ENCODE measurements around the gene S1PR2.

S1PR2 gene

GRCh38 chr19:10252707-10253106 lies 21.6 kb upstream of the S1PR2 start:
- DNase-seq (ENCODE audit: low spot score), result peak; percentile 25

- DNase-seq (ENCODE audit: low spot score), result peak; percentile 99
These were observed 20.9 kb upstream of the S1PR2 start, which contains the start of gene MRPL4 for GRCh38 chr19:10251792-10252694. TSS of gene MRPL4 (plus strand) at chr19:10252214. CDS start at chr19:10252254, 40 bp downstream.

- peak; percentile 66 for DNase-seq (ENCODE audit: low spot score)
These were observed 15.4 kb upstream of the S1PR2 start for GRCh38 chr19:10246511-10246910.

- DNase-seq (ENCODE audit: low spot score), result peak; percentile 82
These were observed 14.2 kb upstream of the S1PR2 start for GRCh38 chr19:10245189-10245939.

GRCh38 chr19:10243606-10244005 lies 12.5 kb upstream of the S1PR2 start:
- no peak for DNase-seq (ENCODE audit: low spot score)

GRCh38 chr19:10241826-10242449 lies 10.8 kb upstream of the S1PR2 start:
- DNase-seq (ENCODE audit: low spot score), result peak; percentile 67

GRCh38 chr19:10238172-10238783 lies 7.1 kb upstream of the S1PR2 start:
- peak; percentile 71 for DNase-seq (ENCODE audit: low spot score)

- no peak for DNase-seq (ENCODE audit: low spot score)
These were observed 6.6 kb upstream of the S1PR2 start for GRCh38 chr19:10237702-10238101.

- peak; percentile 49 for DNase-seq (ENCODE audit: low spot score)
These were observed 4.3 kb upstream of the S1PR2 start for GRCh38 chr19:10235409-10235808.

GRCh38 chr19:10235003-10235402 lies 3.9 kb upstream of the S1PR2 start:
- peak; percentile 58 for DNase-seq (ENCODE audit: low spot score)

- no peak for DNase-seq (ENCODE audit: low spot score)
These were observed 2.8 kb upstream of the S1PR2 start for GRCh38 chr19:10233946-10234345.

- DNase-seq (ENCODE audit: low spot score), result no peak
These were observed 589 bp upstream of the S1PR2 start for GRCh38 chr19:10231612-10232228.

- DNase-seq (ENCODE audit: low spot score), result no peak
These were observed 814 bp downstream of the S1PR2 start for GRCh38 chr19:10230173-10230860.

- peak; percentile 80 for DNase-seq (ENCODE audit: low spot score)
These were observed 2.2 kb downstream of the S1PR2 start for GRCh38 chr19:10228920-10229319.

- DNase-seq (ENCODE audit: low spot score), result peak; percentile 35
These were observed 2.7 kb downstream of the S1PR2 start for GRCh38 chr19:10228393-10228792.

GRCh38 chr19:10227026-10227971 lies 3.8 kb downstream of the S1PR2 start:
- no peak for DNase-seq (ENCODE audit: low spot score)

GRCh38 chr19:10226376-10227025 lies 4.6 kb downstream of the S1PR2 start:
- no peak for DNase-seq (ENCODE audit: low spot score)

GRCh38 chr19:10226021-10226375 lies 5.1 kb downstream of the S1PR2 start:
- DNase-seq (ENCODE audit: low spot score), result no peak

- no peak for DNase-seq (ENCODE audit: low spot score)
These were observed 6.8 kb downstream of the S1PR2 start for GRCh38 chr19:10224337-10224736.
